GM18907 (cell line): Measurements from ENCODE around the gene CNGA3.

ENCODE experiments used
- ATAC-seq: cut with Tn5 transposase; IDR thresholded peaks from one replicate; pipeline ENCODE4 v1.9.1; 2021; ENCODE audit warnings: mild to moderate bottlenecking, moderate library complexity; ENCODE audit not compliant: unreplicated experiment

Gene CNGA3

DNA sequence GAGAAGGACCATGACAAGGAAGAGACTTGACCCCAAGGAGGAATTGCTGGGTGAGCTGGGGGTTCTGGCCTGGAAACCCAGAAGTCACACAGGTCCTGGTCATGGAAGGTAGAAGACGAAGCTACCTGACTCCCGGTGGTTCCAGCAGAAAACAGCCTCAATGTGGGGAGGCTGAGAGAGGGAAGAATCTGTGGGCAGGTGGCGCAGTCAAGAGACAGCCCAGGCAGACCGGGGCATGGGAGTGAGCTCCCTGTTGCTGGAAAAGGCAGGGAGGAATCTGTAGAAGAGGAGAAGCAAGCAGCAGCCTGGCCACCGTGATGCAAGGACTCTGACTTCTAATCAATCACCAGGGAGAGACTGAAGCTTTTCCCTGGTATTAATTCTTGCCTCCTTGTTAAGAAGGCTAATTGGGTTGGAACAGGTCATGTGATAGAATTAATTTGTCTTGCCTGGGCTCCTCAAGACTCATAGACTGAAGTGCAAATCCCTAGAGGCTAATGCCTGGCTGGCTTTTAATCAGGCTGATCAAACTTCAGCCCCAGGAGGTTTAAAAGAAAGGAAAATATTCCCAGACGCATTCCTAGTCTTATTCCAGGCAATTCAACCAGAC lies 30.1 kb downstream of the CNGA3 start:
- ATAC-seq: no peak

- no peak for ATAC-seq
These were observed 30.7 kb downstream of the CNGA3 start for GRCh38 chr2:98376996-98377395.

DNA sequence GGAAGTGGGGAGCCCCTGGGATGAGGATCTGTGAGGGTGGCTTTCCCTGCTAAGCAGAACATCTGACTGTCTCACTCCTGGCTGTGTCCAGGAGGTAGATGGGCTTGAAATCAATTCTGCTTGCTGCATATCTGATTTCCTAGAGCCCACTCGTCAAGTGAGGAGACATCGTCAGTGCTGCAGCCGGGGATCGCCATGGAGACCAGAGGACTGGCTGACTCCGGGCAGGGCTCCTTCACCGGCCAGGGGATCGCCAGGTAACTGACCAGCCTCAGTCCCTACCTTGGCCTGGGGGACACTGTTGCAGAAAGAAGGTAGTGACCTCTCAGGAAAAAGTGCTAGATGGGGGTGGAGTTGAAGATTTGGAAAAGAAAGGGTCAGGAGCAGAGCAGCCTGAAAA lies 31.3 kb downstream of the CNGA3 start:
- no peak for ATAC-seq

- no peak for ATAC-seq
These were observed 31.9 kb downstream of the CNGA3 start for GRCh38 chr2:98378196-98378595.

- no peak for ATAC-seq
These were observed 32.6 kb downstream of the CNGA3 start for GRCh38 chr2:98378901-98379300.

DNA sequence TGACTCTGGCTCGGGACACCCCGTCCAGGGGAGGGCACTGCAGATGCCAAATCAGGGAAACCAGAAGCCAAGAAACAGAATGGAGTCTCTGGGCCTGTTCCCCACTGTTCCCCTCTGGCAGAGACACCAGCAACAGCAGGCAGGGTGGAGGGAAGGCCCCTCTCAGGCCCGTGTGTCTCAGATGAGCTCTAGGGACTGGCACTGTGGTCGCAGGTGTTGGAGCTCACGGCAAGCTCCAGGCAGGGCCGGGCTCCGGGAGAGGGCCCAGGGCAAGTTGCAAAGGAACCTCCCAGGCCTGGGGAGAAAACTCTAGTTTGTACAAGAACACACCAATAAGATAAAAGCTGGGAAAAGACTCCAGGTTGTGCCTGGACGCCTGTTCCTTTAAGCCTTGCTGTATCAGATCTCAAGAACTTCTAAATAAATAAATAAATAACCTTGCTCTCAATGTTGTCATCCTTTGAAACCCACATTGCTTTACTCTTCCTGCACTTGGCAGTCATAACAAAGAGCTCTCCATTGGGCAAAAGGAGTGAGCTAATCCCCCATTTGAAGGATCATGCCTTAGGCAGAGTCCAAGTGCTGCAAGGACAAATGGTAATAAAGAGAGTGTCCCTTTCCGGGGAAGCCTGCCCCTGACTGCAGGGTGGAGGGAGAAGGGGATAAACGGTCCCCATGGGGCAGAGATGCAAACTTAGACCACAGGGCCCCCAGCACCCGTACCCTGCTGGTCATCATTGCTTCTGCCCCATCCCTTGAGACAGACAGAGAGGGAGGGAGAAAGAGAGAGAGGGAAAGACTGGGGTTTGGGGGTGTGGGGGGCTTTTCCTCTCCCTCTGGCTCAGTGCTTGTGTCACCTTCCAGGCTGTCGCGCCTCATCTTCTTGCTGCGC lies 33.3 kb downstream of the CNGA3 start:
- ATAC-seq: no peak

DNA sequence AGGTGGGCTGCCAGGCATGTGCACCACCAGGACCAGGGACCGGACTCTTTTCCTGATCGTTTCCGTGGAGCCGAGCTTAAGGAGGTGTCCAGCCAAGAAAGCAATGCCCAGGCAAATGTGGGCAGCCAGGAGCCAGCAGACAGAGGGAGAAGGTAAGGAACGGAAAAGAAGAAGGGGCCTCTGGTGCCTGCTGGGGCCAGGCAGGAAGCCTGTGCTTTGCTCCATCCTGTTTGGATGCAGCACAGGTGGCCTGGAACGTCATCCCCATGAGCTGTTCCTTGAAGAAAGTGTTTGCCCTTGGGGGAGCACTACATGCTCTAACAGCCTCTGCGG lies 33.9 kb downstream of the CNGA3 start:
- no peak for ATAC-seq

DNA sequence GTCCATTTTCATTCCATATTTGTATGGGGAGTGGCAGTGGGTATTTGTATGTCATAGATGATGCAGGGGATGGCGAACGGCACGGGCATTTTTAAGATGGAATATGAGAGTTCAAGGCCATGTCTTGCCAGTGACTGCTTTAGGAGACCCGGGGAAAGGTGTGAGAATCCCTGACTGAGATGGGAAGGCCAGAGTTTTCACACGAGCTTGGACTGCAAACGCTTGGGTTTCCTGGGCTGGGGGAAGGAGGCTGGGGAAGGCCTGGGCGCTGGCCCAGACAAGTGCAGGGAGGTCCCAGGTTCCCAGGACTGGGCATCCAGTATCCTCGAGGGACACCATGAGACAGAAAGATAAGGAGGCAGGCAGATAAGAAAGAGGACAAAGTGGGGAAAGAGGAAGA lies 35.2 kb downstream of the CNGA3 start:
- ATAC-seq: no peak

DNA sequence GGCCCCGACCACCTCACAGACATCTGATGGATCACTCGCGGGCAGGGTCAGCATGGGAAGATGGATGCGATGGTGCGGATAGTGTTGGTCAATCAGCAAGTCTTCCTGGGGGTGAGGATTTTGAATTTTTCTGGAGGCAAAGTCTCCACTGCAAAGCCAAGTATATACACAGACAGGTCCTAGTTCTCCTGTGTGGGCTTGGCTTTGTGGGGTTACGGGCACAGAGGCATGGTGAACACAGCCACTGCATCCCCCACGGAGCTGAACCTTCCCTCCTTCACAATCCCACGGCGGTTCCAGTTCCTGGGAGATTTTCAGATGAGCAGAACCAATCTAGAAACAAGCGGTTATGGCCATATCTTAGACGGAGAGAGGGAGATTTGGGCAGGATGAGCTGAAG lies 35.8 kb downstream of the CNGA3 start:
- ATAC-seq: no peak

DNA sequence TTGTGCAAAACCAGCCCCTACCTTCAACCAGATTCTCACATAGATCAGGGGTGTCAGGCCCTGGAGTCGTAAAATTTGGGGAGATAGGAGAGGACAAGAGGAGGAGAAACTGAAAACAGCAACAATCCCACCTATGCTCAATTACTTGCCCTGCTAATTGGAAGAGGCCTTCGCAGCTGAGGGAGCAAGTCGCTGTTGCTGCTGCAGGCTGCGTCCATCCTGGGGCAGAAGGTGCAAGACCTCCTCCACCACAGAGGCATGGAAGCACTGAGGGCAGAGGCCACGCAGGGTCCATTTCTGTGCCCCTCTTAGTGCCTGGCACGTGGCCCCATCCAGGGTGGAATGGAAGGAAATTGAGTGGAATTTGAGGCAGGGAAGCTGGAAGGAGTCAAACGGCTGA lies 36.5 kb downstream of the CNGA3 start:
- ATAC-seq: no peak

GRCh38 chr2:98383166-98383565 lies 36.9 kb downstream of the CNGA3 start:
- ATAC-seq: no peak

DNA sequence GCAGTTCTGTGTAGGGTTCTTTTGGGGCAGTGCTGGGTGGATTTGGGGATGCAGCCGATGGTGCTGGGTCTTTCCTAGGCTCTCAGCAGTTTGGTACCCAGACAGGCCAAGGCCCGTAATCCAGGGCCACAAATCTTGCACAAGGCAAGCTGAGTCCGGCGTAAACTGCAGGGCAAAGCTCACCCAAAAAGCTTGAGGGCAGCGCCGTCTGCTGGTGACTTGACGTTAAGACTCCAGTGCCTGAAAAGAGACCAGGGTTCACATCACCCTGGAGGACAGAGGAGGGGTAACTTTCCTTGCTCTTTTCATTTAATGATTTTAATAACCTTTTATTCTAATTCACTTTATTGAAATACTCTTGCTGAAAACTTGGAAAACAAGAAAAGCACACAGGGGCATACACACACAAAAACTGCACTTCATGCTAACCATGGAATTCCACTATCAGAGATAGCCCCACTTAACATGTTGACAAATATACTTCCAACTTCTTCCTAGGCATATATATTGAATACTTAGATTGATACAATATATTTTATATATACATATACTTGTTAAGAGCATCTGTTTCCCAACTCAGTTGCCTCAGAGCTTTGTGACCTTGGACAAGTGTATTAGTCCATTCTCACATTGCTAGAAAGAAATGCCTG lies 38.9 kb downstream of the CNGA3 start:
- peak; percentile 78 for ATAC-seq

GRCh38 chr2:98387478-98387877 lies 41.2 kb downstream of the CNGA3 start:
- ATAC-seq: no peak

DNA sequence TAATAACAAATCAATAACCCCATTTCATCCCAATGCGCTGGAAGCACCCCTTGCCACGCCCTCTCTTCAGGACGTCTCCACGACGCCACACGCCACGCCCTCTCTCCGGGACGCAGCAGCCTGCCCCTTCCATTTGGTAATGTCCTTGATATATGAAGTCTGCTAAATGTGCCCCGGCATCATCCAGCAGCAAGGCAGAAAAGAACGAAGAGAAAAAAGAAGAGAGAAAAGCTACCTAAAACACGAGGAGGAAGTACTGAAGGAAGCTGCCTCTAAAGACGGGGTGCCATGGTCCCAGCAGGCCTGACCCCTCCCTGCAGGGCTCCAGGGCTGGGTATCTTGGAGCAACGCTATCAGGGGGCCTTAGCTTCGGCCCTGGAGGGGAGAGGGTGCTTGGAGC lies 41.8 kb downstream of the CNGA3 start:
- ATAC-seq: no peak

GRCh38 chr2:98388601-98389250 lies 42.5 kb downstream of the CNGA3 start:
- ATAC-seq: no peak

- no peak for ATAC-seq
These were observed 43.0 kb downstream of the CNGA3 start for GRCh38 chr2:98389251-98389605.

- ATAC-seq: no peak
These were observed 44.6 kb downstream of the CNGA3 start for GRCh38 chr2:98390571-98391476.

DNA sequence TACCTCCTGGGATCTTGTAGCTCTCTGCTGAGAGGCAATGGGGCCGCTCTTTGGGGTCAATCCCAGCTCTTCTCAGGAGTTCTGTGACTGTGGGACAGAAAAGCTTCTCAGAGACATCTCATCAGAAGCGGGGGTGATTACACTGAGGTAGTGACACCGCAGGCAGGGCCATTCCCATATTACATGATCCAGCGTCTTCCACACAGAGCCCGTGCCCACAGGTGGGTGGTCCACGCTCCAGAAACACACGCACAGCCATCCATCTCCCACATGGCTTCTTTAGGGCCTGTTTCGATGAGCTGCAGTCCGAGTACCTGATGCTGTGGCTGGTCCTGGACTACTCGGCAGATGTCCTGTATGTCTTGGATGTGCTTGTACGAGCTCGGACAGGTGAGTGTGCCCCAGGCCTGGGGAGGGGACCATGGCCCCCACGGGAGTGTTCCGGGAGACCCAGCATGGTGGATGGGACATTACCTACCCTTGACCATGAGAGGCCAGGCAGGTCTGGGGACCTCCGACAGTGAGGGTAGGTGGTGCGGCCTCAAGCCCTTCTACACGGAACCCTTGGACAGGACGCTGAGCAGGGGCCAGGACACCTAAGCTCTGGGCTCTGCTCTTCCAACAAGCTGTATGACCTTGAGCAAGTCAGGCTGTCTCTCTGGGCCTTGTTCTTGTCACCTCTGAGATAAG lies 45.5 kb downstream of the CNGA3 start:
- no peak for ATAC-seq

- no peak for ATAC-seq
These were observed 47.1 kb downstream of the CNGA3 start for GRCh38 chr2:98393354-98393753.

GRCh38 chr2:98394595-98395153 lies 48.4 kb downstream of the CNGA3 start:
- ATAC-seq: no peak
